GM19463 (cell line): ENCODE data around the gene BBS7.

Source experiments
- ATAC-seq: cut with Tn5 transposase; IDR thresholded peaks from one replicate; pipeline ENCODE4 v1.9.1; 2021; ENCODE audit warnings: mild to moderate bottlenecking, moderate library complexity; ENCODE audit not compliant: unreplicated experiment

Gene BBS7

GRCh38 chr4:121792966-121793365 lies 77.3 kb downstream of the BBS7 start:
- no peak for ATAC-seq

- no peak for ATAC-seq
Measured at GRCh38 chr4:121791481-121791880, 78.8 kb downstream of the BBS7 start.

- ATAC-seq: no peak
Measured at GRCh38 chr4:121790976-121791375, 79.3 kb downstream of the BBS7 start.

DNA sequence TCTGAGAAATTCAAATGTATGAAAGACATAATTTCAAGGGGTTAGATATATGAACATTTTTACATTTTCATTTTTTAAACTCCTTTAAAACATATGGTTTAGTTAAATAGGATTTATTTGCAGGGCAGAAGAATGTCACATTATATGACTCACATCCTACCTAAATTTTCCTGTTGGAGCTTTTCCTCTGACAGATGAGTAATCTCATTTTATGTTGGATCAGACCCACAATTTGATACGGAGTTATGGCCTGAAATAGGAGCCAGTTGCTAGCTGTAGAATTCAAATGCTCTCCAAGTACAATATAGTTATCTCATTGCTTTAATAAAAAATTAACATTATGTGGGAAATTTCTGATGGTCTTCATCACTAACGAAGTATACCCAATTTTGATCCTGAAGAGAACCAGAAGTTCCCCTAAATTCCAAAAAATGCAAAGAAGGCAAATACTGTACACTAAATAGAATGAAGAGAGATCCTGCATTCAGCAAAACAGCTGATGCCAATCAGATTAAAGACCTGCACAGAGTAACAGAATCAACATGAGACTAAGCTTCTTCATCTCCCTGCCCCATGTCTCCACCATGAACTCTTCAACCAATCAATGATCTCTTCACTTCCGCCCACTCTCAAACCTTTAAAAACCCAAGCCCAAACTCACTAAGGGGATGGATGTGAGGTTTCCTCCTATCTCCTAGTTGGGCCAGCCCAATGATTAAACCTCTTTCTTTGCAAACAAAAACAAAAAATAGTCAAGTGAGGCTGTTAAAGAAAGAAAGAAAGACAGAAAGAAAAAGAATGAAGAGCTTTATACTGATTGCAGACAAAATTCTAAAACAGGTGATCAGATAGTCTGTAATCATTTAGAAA lies 80.1 kb downstream of the BBS7 start:
- no peak for ATAC-seq

- no peak for ATAC-seq
Measured at GRCh38 chr4:121789455-121789854, 80.8 kb downstream of the BBS7 start.

- ATAC-seq: peak; percentile 81
Measured at GRCh38 chr4:121788896-121789295, 81.4 kb downstream of the BBS7 start.

DNA sequence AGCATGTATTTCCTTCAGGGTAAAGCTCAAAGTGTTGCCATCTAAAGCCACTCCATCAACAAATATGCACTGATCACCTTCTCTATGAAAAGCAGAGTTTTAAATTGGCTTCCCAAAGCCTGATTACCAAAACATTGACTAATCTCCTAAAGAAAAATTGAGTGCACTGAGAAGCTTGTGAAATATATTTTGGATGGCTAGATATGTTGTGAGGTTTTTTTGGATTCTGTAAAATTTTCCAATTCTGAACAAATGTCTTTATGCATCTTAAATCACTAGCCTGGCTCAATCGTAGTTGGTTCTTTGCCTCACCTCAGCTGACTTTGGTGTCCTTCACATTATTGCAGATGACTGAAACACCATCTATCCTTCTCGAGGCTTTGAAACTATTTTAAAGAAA lies 84.1 kb downstream of the BBS7 start:
- no peak for ATAC-seq

- ATAC-seq: no peak
Measured at GRCh38 chr4:121785479-121785878, 84.8 kb downstream of the BBS7 start.

- ATAC-seq: no peak
Measured at GRCh38 chr4:121784975-121785374, 85.3 kb downstream of the BBS7 start.

DNA sequence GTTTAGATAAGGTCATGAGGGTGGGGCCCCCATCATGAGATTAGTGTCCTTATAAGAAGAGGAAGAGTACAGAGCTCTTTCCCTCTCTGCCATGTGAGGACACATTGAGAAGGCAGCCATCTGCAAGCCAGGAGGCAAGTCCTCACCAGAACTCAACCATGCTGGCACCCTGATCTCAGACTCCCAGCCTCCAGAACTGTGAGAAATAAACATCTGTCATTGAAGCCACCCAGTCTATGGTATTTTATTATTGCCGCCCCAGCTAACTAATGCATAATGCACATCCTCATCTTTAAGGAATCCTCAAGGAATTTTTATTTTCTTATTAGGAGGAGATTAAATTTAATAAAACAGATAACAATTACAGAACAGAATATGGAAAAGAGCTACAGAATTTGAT lies 85.9 kb downstream of the BBS7 start:
- ATAC-seq: no peak

DNA sequence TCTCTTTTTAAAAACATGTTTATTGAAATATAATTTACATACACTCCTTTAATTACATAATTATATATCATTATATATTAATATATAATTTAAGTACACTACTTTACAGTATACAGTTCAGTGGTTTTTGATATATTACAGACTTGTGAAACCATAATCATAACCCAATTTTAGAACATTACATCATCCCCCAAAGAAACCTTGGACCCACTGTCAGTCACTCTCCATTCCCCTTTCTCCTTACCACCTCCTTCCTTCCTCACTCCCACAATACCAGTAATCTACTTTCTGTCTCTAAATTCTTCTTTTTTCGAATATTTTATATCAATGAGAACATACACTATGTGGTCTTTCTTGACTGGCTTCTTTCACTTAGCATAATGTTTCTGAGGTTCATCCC lies 87.1 kb downstream of the BBS7 start:
- ATAC-seq: no peak

DNA sequence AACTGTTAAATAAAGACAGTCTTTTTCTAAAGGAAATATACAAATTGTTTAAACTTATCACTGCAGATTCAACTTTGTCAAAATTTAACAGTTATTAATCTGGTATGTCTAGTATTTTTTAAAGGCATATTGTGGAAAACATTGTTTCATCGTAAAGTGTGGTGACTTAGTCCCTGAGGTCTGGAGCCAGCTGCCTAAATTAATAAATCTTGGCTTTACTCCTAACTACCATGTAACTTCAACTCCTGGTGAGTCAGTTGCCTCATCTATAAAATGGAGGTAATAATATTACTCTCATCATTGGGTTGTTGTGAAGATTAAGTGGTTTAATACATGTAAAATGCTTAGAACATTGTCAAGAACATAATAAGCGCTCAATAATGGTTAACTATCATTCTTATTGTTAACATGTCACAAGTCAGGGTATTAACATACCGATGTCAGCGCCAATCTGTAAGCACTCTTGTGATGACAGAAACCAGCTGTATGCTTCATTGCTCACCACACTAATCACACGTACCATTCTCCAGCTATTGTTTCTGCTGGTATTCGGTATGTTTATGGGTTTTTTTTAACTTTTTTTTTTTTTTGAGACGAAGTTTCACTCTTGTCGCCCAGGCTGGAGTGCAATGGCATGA lies 91.2 kb downstream of the BBS7 start:
- ATAC-seq: no peak

DNA sequence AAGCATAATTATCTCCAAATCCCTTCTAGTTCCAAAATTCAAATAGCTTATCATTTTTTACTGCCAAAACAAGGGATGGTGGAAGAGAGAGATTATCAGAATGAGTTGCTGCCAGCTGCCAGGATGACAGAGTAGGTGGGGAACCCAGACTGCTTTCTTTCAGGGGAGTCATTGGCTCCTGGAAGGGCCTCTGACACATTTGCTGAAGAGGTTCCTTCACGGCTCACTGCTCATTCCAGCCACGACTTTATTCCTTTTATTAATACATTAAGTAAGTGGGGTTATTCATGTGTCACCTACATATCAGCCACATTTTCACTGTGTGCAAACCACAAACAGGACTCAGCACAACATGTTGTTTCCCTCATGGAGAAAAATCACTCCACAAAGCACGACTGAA lies 92.6 kb downstream of the BBS7 start:
- ATAC-seq: peak; percentile 58

GRCh38 chr4:121776610-121777401 lies 93.5 kb downstream of the BBS7 start:
- no peak for ATAC-seq
